GM23248 (cell line): ENCODE results near the gene HDAC9.

Experiments used
- EZH2 ChIP-seq: fragments of 200-600 bp; sonication (generic); IDR thresholded peaks from 2 replicates; pipeline ENCODE4 v1.6.1; 2018; ENCODE audit warnings: antibody characterized with exemption, mild to moderate bottlenecking; ENCODE audit not compliant: insufficient read depth, poor library complexity, severe bottlenecking
- EZH2phosphoT487 ChIP-seq: fragments of 200-600 bp; sonication (generic); IDR thresholded peaks from 2 replicates; pipeline ENCODE4 v1.6.1; 2018; ENCODE audit warnings: antibody characterized with exemption, moderate library complexity, mild to moderate bottlenecking, low read depth; ENCODE audit not compliant: insufficient read depth

DNA sequence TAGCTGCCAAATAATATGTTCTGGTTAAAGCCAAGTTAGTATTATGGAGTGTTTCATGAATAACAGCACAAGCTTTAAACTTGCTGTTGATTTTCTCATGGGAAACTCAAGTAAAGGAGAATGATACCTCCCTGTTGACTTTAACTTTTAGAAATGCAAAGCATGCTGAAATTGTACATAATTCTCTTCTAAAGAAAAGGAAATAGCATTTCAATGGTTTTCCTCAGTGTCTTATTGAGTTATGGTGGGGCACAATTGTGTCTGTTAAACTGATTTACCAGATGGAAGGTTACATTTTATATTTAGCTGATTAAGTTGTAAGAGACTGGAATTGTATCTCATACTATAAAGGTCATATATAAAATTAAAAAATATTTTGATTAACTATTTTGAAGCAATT lies 119.3 kb downstream of the HDAC9 start:
- TF ChIP-seq EZH2 = no peak
- no peak for TF ChIP-seq EZH2phosphoT487
